GM18867 (cell line): ENCODE results near the gene RPS3A.
"Not testable (repeated sequence)": the region's sequence is repeated elsewhere in the genome, so short reads cannot be mapped to it uniquely, and the experiment has no call there.

Source experiments
- ATAC-seq: cut with Tn5 transposase; IDR thresholded peaks from one replicate; pipeline ENCODE4 v1.9.1; 2021; ENCODE audit warnings: mild to moderate bottlenecking, moderate library complexity; ENCODE audit not compliant: unreplicated experiment

Gene RPS3A

DNA sequence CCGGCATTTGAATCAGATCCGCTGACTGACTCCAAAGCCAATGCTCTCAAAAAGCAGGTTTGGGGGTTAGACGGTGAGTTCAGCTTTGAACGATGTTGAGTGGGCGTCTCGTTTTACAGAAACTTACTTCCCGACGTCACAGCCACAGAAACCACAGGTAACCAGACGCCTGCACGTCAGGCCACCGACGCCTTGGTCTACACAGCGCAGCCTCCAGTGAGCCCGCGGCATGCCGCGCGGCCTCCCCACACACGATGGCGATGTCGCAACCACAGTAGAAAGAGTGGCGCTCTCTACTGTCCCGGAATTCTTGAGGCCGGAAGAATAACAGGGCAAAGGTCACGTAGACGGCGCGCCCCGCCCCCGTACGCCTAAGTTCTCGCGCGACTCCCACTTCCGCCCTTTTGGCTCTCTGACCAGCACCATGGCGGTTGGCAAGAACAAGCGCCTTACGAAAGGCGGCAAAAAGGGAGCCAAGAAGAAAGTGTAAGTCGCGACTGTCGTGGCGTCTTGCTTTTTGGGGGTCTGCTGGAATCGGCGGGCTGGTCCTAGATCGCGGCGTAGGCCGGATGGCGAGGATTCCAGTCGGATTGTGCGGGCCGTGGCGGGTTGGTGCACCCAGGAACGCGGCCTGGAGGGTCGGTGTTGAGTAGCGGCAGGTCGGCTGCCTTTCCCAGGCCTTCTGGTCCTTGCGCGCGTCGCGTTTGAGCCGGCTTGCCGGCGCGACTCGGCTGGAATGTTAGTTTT is at the start of gene RPS3A:
RPS3A (plus strand) TSS at position 400 of the 747 bp plus-strand sequence; CDS start at position 425, 25 bp downstream.
- peak; percentile 95 for ATAC-seq

DNA sequence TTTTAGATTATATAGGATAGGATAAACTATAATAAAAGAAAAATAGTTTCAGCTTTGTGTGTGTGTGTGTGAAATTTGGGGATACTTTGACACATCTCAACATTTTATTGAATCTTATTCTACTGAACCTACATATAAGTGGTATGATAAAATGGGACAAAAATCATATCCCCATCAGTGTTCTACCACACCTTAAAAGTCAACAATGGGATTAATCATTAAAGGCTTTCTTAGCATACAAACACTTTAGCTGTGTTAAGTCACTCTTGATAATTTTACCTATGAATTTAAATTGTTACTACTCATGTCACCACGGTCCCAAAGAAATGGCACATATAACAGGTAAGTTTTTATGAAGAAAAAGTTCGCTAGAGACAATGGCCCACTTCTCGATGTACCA is 46.6 kb upstream of the RPS3A start:
- no peak for ATAC-seq

DNA sequence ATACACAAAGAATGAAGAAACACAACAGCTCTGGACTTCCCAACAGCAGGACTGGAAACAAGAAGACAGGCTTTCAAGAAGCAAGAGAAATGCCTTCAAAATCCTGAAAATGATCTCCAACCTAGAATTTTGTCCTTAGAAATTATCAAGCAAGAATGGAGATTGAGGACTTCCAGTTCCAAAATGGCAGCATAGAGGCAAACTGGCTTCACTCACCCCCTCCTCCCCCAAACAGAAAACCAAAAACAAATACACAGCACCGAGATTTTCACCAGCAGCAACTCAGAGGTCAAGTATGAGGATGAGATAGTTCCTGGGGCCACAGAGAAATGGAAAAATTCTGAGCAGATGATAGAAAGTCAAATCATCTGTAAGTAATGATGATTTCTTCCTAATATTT is 43.9 kb upstream of the RPS3A start:
- no peak for ATAC-seq

DNA sequence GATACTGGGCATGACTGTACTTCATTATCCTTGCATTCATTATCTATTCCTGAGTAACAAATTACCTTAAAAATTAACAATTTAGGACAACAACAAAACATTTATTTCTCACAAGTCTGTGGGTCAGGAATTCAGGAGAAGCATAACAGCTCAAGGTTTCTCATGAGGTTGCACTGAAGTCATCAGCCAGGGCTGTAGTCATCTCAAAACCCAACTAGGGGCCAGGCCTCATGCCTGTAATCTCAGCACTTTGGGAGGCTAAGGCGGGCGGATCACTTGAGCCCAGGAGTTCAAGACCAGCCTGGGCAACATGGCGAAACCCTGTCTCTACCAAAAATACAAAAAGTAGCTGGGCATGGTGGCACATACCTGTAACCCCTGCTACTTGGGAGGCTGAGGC is 36.3 kb upstream of the RPS3A start:
- not testable (repeated sequence) for ATAC-seq

DNA sequence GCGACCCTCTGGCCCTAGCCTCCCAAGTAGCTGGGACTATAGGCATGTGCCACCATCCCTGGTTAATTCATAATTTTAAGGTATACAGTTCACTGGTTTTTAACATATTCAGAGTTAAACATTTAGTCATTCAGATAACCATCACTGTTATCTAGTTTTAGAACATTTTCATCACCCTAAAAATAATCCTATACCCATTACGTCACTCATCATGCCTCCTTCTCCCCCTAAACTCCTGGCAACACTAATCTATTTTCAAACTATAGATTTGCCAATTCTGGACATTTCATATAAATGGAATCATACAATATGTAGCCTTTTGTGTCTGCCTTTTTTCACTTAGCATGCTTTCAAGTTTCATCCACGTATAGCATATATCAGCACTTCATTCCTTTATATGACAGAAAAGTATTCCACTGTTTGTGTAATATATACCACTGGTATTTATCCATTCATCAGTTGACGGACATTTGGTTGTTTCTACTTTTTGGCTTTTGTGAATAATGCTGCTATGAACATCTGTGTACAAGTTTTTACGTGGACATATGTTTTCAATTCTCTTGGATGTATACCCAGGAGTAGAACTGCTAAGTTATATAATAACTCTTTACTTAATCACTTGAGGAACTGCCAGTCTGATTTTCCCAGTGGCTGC is 32.0 kb upstream of the RPS3A start:
- no peak for ATAC-seq

DNA sequence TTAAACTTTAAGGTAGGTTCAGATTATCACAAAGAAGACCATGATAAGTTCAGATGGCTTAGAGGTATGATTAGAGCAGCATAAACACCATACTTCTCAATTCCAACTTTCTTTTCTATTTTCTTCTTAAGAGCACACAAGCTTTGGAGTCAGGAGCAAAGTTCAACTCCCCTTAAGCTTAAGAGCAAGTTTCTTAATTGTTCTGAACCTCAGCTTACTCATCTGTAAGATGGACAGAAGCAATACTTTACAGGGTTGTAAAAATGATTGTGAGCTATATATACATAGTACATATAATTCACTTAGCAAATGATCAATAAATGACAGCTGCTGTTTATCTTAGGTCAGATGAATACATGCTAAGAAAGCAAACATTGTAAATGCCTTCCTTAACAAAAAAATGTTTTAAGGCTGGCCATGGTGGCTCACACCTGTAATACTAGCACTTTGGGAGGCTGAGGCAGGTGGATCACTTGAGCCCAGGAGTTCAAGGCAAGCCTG is 25.0 kb upstream of the RPS3A start:
- no peak for ATAC-seq

DNA sequence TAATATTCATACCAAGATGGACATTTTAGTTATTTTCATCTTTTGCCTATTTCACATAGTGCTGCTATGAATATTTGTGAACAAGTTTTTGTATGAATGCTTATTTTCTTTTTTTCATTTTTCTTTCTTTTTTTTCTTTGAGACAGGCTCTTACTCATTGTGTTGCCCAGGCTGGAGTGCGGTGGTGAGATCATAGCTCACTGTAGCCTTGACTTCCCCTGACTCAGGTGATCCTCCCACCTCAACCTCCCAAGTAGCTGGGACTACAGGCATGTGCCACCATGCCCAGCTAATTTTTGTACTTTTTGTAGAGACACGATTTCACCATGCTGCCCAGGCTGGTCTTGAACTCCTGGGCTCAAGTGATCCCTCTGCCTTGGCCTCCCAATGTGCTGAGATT is 21.4 kb upstream of the RPS3A start:
- not testable (repeated sequence) for ATAC-seq

DNA sequence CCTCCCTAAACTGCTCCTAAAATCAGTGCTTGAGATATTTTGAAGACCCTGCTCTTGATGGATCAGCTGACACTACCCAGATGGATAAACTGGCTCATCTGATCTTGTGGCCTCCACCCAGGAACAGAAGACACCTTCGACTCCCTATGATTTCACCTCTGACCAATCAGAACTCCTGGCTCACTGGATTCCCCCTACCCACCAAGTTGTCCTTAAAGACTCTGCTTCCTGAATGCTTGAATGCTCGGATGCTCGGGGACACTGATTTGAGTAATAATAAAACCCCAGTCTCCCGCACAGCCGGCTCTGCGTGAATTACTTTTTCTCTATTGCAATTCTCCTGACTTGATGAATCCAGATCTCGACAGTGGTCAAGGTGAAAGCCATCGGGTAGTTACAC is 12.0 kb upstream of the RPS3A start:
- ATAC-seq: no peak

DNA sequence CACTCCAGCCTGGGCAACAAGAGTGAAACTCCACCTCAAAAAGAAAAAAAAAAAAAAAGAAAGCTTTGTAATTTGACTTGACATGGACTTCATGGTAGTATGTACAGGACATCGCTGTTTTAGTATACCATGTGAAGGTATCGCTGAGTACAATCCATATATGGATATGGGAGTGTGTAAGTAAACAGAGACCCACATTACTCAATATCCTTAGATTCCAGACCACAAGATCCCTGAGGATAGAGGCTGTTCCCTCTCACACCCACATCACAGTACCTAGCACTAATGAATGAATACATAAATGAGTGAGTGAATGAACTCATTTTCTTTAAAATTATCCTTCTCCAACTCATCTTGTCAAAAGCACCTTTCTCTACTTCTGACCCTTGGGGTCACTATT is 8.4 kb upstream of the RPS3A start:
- no peak for ATAC-seq

DNA sequence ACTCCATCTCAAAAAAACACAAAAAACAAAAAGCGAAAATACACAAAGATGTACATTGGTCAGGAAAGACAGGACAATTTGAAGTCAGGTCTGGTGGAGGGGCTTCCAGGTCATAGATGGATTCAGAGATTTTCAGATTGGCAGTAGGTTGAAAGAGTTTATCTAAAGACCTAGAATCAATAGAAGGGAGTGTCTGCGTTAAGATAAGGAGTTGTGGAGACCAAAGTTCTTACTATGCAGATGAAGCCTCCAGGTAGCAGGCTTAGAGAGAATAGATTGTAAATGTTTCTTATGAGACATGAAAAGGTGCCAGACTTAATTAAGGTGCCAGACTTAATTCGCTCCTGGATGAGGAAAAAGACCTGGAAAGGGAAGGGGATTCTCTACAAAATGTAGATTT is 6.9 kb upstream of the RPS3A start:
- no peak for ATAC-seq

DNA sequence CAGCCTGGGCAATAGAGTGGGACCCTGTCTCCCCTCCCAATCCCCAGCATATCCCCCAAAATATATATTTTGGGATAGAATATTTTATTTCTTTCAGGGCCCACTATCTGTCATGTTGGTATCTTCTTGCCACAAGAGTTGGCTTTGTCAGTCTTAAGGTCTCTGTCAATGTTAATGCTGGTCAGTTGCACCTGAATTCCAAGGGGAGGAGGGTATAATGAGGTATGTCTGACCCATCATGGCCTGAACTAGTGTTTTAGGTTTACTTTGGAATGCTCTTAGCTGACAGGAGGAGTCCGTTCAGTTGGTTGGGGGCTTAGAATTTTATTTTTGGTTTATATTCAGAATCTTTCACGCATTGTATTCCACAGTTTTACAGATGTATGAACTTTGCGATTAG is 6.2 kb upstream of the RPS3A start:
- no peak for ATAC-seq

DNA sequence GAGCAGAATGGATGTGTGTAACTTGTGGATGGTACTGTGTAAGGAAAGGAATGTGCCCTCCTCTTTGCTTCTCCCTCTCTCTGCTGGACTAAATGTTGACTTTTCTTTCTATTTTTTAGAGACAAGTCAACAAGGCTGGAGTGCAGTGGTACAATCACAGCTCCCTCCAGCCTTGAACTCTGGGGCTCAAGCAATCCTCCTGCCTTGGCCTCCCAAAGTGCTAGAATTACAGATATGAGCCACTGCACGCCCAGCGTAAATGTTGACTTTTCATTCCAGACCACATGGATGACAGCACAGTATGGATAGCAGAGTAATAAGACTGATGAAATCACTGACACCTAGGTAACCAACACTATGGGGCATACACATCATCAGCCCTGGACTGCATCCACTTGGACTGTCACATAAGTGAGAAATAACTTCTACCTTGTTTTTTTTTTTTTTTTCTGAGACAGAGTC is 5.1 kb upstream of the RPS3A start:
- ATAC-seq: no peak

DNA sequence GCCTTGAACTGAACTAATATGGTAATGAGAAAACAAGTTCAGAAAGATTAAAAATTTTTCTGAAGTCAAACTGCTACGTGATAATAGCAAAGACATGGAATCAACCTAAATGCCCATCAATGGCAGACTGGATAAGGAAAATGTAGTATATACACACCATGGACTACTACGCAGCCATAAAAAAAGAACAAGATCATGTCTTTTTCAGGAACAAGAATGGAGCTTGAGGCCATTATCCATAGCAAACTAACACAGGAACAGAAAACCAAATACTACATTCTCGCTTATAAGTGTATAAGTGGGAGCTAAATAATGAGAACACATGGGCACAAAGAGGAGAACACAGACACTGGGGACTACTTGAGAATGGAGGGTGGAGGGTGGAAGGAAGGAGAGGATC is 4.3 kb upstream of the RPS3A start:
- ATAC-seq: no peak

DNA sequence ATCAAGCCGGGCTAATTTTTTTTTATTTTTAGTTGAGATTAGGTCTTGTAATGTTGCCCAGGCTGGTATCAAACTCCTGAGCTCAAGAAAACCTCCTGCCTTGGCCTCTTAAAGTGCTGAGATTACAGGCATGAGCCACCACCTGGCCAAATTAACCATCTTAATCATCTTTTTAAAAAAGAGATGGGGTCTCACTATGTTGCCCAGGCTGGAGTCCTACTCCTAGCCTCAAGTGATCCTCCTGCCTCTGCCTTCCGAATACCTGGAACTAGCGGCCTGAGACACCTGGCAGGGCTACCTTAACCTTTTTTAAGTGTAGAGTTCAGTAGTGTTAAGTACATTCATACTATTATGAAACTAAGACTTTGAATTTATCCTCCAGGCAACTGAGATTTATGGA is 1.7 kb upstream of the RPS3A start:
- ATAC-seq: no peak

DNA sequence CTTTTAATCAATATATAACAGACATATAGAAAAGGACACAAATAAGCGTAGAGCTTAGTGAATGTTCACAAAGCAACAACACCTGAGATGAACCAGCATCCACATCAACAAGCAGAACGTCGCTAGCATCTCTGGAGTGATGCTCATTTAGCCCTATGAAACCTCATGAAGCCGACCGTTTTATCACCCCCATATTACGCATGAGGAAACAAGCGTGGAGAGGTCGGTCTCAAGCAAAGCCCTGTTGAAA is 524 bp upstream of the RPS3A start:
- no peak for ATAC-seq

DNA sequence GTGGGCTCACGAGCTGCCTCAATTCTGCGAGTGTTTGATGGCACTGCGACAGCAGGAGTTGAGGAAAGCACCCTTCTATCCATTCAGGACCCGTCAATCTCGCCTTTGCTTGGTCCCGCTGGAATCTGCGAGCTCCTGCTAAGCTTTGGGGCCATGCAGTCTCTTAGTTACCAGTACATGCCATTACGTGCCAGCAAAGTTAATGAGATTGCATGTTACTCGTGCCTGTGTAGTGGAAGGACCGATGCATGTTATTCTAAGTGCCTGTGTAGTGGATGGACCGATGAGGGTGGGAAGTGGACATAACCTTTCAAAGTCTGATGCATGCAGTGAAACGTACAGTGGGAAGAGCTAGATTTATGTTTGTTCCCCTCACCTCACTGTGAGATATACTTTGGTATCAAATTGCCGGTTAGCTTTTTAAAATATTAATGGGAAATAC is 569 bp downstream of the RPS3A start:
- peak; percentile 4 for ATAC-seq

DNA sequence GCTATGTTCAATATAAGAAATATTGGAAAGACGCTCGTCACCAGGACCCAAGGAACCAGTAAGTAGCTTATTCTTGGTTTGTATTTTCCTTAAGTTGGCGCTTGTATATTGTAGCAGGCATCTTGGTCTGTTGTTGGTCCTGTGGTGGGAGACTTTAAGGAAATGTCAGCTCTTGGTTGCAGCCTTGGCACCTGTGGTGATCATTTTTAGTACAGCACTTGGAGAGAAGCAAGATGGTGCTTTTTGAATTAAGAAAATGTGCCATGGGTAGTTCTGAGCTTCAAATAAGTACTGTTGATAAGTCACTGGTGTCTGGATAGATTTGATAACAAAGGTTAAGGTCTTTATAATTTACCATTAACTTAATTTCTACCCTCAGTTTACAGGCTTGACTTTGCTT is 1.1 kb downstream of the RPS3A start:
- no peak for ATAC-seq

DNA sequence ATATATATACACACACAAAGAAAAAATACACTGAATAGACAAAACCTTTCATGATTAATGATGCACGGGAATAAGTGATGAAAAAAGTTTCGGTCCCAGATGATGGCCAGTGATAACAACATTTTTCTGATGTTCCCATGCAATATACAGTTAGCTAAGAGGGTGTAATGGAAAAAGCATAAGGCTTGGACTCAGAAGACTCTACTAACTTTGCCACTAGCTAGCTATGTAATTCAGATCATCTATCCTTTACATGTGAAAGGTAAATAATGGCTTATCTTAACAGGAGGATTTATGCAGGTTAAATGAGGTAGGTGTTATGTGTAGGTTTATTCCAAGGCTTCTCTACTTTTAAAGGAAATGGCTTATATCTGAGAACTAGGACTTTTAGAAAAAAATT is 4.3 kb downstream of the RPS3A start:
- ATAC-seq: no peak

DNA sequence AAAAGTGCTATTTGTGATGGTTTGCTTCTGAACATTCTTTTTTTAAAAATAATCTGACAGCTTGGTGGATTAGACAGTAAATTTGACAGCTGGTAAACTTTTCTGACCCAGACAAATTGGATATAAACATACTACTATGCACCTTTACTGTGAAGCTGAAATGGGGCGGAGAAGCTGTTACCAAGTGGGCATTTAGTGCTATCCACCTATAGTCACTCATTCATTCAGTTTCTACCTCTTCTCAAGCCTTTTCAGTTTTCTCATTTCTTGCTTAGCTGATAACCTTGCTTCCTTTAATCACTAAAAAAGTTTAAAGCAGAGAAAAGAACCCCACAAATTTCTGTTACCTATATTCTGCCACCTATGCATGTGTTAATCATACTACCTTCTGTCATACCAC is 5.2 kb downstream of the RPS3A start:
- ATAC-seq: no peak

DNA sequence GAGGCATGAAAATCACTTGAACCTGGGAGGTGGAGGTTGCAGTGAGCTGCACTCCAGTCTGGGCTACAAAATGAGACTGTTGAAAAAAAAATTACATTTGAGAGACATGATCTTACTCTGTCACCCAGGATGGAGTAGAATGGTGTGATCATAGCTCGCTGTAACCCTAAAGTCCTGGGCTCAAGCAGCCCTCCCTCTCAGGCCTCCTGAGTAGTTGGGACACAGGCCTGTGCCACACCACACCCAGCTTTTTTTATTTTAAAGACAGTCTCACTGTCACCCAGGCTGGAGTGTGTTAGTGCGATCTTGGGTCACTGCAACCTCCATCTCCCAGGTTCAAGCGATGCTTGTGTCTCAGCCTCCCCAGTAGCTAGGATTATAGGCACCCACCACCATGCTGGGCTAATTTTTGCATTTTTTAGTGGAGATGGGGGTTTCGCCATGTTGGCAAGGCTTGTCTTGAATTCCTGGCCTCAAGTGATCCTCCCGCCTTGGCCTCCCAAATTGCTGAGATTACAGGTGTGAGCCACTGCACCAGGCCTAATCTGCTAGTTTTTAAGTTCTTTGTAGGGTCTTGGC is 6.1 kb downstream of the RPS3A start:
- no peak for ATAC-seq

DNA sequence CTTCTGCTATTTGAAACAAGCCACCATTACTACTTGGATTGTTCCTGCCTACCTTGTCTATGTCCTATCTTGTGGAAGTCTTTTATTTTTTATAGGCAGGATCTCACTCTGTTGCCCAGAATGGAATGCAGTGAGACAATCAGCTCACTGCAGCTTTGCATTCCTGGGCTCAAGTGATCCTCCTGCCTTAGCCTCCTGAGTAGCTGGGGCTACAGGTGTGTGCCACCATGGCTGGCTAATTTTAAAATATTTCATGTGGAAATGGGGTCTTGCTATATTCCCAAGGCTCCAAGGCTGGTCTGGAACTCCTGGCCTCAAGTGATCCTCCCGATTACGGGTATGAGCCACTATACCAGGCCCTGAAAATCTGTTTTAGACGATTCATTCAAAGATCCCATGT is 7.6 kb downstream of the RPS3A start:
- no peak for ATAC-seq

DNA sequence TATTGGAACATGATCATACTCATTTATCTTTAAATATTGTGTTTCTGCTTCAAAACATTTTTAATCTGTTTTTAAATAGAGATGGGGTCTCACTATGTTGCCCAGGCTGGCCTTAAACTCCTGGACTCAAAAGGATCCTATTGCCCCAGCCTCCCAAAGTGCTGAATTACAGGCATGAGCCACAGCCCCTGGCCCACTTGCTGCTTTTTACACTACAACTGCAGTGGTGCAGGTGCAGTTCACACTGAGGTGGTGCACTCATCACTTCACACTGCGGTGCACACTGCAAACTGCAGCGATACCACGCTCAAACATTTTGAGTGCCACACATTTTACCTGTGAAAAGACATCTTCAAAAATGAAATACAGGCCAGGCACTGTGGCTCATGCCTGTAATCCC is 10.8 kb downstream of the RPS3A start:
- ATAC-seq: no peak
